ENCODE measurements around the gene CHST9.

- TF ChIP-seq CTCF (IDR thresholded peaks at IDR 0.05) (no peak), ZFX (IDR thresholded peaks at IDR 0.05; ENCODE audit: borderline replicate concordance) (no peak)
Measured at GRCh38 chr18:27138079-27138478, 47.0 kb downstream of the CHST9 start.

All from 22Rv1 (cell line).